Measurements from ENCODE around the gene MIEF2.

DNA sequence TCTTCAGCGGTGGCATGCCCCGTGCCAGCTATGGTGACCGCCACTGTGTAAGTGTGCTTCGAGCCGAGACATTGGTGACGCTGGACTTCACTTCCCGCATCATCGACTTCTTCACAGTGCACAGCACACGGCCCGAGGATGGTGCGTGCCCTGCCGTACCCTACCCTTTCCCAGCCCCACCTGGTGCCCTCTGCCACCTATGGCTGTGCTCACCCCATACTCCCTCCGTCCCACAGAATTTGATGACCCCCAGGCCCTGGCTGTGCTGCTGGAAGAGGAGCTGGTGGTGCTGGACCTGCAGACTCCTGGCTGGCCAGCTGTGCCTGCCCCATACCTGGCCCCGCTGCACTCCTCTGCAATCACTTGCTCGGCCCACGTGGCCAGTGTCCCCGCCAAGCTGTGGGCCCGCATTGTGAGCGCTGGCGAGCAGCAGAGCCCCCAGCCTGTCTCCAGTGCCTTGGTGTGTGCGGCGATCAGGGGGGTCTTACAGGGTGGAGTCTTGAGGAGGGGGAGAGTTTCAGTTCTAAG, 25.5 kb upstream of the MIEF2 start:
- TF ChIP-seq, protein P1, sequence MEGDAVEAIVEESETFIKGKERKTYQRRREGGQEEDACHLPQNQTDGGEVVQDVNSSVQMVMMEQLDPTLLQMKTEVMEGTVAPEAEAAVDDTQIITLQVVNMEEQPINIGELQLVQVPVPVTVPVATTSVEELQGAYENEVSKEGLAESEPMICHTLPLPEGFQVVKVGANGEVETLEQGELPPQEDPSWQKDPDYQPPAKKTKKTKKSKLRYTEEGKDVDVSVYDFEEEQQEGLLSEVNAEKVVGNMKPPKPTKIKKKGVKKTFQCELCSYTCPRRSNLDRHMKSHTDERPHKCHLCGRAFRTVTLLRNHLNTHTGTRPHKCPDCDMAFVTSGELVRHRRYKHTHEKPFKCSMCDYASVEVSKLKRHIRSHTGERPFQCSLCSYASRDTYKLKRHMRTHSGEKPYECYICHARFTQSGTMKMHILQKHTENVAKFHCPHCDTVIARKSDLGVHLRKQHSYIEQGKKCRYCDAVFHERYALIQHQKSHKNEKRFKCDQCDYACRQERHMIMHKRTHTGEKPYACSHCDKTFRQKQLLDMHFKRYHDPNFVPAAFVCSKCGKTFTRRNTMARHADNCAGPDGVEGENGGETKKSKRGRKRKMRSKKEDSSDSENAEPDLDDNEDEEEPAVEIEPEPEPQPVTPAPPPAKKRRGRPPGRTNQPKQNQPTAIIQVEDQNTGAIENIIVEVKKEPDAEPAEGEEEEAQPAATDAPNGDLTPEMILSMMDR (IDR thresholded peaks at IDR 0.05), result no peak
- TF ChIP-seq POLR2AphosphoS5 (IDR thresholded peaks at IDR 0.05) (no peak), EP300 (IDR thresholded peaks at IDR 0.05) (no peak)
